ENCODE measurements around the gene MICAL3.

DNA sequence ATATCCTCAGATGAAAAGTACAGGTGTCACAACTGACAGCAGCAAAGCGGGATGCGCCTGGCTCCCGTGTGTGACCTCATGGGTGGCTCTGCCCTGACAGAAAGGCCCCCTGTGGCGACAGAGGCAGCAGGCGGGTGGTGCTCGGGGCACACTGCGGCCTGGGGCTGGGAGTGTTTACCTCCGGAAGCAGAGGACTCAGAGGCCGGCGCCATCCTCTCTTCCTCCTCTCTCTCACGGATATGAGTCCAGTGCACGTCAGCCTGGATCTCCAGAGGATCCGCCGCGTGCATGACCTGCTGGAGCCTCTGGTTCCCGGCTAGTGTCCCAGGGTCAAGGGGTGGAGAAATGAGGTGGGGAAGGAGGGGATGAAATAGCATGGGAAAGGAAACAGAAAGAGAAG, 196.9 kb downstream of the MICAL3 start:
- TF ChIP-seq FOXK2 (IDR thresholded peaks at IDR 0.05) (no peak), BHLHE40 (IDR thresholded peaks at IDR 0.05; ENCODE audit: borderline replicate concordance) (no peak), SP1 (IDR thresholded peaks at IDR 0.05) (no peak), TARDBP (IDR thresholded peaks at IDR 0.05) (no peak), L3MBTL2 (conservative IDR thresholded peaks at IDR 0.05) (no peak), FOXA1 (IDR thresholded peaks at IDR 0.05) (no peak), SUZ12 (IDR thresholded peaks at IDR 0.05) (no peak), ZNF384 (IDR thresholded peaks at IDR 0.05) (no peak)
